K562 (cell line): Measurements from ENCODE around the gene KCNQ4. TPM values are rescaled to one million over a fixed set of nuclear protein-coding genes. Genes with fewer than 3 reads are reported as not detected.

ENCODE experiments used
- ATAC-seq: fragments of 200-7000 bp; cut with Tn5 transposase; 3 replicates; pipeline ENCODE4 v1.9.1; 2020; ENCODE audit warnings: moderate library complexity
- BruUV-seq: library from RNA; stranded (reverse); fragments of 400-500 nt; replicated peaks from 2 replicates; lab custom pipeline; 2021; lab: Mats Ljungman, UMichigan
- CTCF ChIA-PET: fragments of 300-600 bp; formaldehyde crosslinking; extraction: SDS; loops from one replicate; lab custom pipeline; 2021; ENCODE audit warnings: low intra/inter-chr PET ratio; lab: Yijun Ruan, JAX
- POLR2A ChIA-PET: fragments of 300-600, 350-650 bp; sonication (Branson Sonifier 250); formaldehyde crosslinking; extraction: SDS; loops from one replicate; lab custom pipeline; 2021; ENCODE audit warnings: antibody characterized with exemption, inconsistent platforms; lab: Yijun Ruan, JAX
- DNase-seq, 4 experiments: peaks; one replicate each; pipeline versions ENCODE4 v3.0.0 to v3.0.0-alpha.2; 2011 to 2018; ENCODE audit warnings: low spot score in 3 of 4, mixed read lengths in 3 of 4; ENCODE audit errors: extremely low read depth in 1 of 4
- FAIRE-seq: peaks from 2 replicates; lab custom pipeline; 2011; peaks lifted over from hg19 to GRCh38; lab: Jason Lieb, UNC
- H2AFZ ChIP-seq: 2 replicates; pipeline ENCODE4 v1.6.0; 2011; ENCODE audit warnings: low read depth, low read length, control low read depth, inconsistent platforms
- H3K27ac ChIP-seq: fragments of 200-600 bp; 3 replicates; pipeline ENCODE4 v1.8.0; 2011; ENCODE audit warnings: low read depth, mild to moderate bottlenecking, control low read depth, inconsistent platforms, low read length, moderate library complexity, mixed read lengths; ENCODE audit errors: extremely low read depth
- H3K27me3 ChIP-seq, 2 experiments: fragments of 300-600 bp in 1 of 2; 2 replicates in 1 of 2; 3 replicates in 1 of 2; pipeline versions ENCODE4 v1.6.0 to v1.8.0; 2011; ENCODE audit warnings: inconsistent platforms in 2 of 2, low read length in 2 of 2, mild to moderate bottlenecking in 1 of 2, mixed read lengths in 1 of 2, moderate library complexity in 1 of 2; ENCODE audit not compliant: control insufficient read depth in 2 of 2, insufficient read depth in 2 of 2
- H3K36me3 ChIP-seq: fragments of 300-600 bp; 3 replicates; pipeline ENCODE4 v1.8.0; 2011; ENCODE audit warnings: mild to moderate bottlenecking, low read length, inconsistent platforms; ENCODE audit not compliant: control insufficient read depth, insufficient read depth
- H3K4me1 ChIP-seq, 2 experiments: fragments of 200-600 bp in 1 of 2; replicated peaks in 1 of 2; 2 replicates in 1 of 2; 3 replicates in 1 of 2; pipeline versions ENCODE4 v1.5.1 to v1.8.0; 2011; ENCODE audit warnings: inconsistent platforms in 2 of 2, low read length in 2 of 2, mild to moderate bottlenecking in 1 of 2, mixed read lengths in 1 of 2, moderate library complexity in 1 of 2; ENCODE audit not compliant: control insufficient read depth in 2 of 2, insufficient read depth in 2 of 2
- H3K4me2 ChIP-seq: 2 replicates; pipeline ENCODE4 v1.6.1; 2011; ENCODE audit warnings: low read length, control low read depth, inconsistent platforms, mixed read lengths; ENCODE audit not compliant: insufficient read depth
- H3K4me3 ChIP-seq: fragments of 200-600 bp; sonication (generic), shearing (Covaris generic); 2 replicates; pipeline ENCODE4 v1.5.1; 2016; ENCODE audit warnings: control low read depth, inconsistent platforms
- H3K79me2 ChIP-seq: fragments of 200-600 bp; 3 replicates; pipeline ENCODE4 v1.8.0; 2011; ENCODE audit warnings: low read length, inconsistent platforms; ENCODE audit not compliant: control insufficient read depth, insufficient read depth
- H3K9ac ChIP-seq, 2 experiments: 2 replicates each; pipeline versions ENCODE4 v1.6.0 to v1.6.1; 2011; ENCODE audit warnings: low read depth in 2 of 2, low read length in 2 of 2, control low read depth in 1 of 2, inconsistent platforms in 1 of 2, mild to moderate bottlenecking in 1 of 2, mixed read lengths in 1 of 2; ENCODE audit not compliant: insufficient read depth in 1 of 2
- H3K9me1 ChIP-seq: one replicate; pipeline ENCODE4 v1.6.0; 2011; ENCODE audit warnings: inconsistent platforms, mild to moderate bottlenecking, low read length, moderate library complexity; ENCODE audit not compliant: control insufficient read depth, insufficient read depth
- H3K9me3 ChIP-seq: replicated peaks from 2 replicates; pipeline ENCODE4 v1.5.1; 2011; ENCODE audit warnings: low read depth, low read length, inconsistent platforms; ENCODE audit not compliant: control insufficient read depth, insufficient read depth
- H4K20me1 ChIP-seq: replicated peaks from 2 replicates; pipeline ENCODE4 v1.6.1; 2011; ENCODE audit warnings: low read length, inconsistent platforms, mixed read lengths; ENCODE audit not compliant: control insufficient read depth, insufficient read depth
- POLR2A ChIP-seq: fragments of 450-650 bp; conservative IDR thresholded peaks from 2 replicates; pipeline ENCODE4 v1.6.1; 2016
- ZNF316 ChIP-seq: fragments of 450-650 bp; IDR thresholded peaks from 2 replicates; pipeline ENCODE4 v1.6.1; 2016
- WGBS: fragments of 100-300 bp; shearing (Covaris generic); methylation state at CpG from one replicate; pipeline ENCODE4 v1.1.6; 2016; ENCODE audit warnings: low coverage, mixed read lengths; ENCODE audit not compliant: insufficient coverage; ENCODE audit errors: missing lambda C conversion rate; 5-methylcytosine and 5-hydroxymethylcytosine counted together
- in situ Hi-C: fragments of 300-500 bp; cut with MboI; formaldehyde crosslinking; loops from 4 replicates; pipeline ENCODE4 v1.15.0; 2018; ENCODE audit warnings: inconsistent platforms, mixed read lengths
- intact Hi-C: fragments of 100-400 bp; cut with micrococcal nuclease; formaldehyde crosslinking; loops from 2 replicates; pipeline ENCODE4 v1.14.2; 2022
- polyA plus RNA-seq, 8 experiments: library from polyadenylated mRNA; depleted of rRNA in 4 of 8; stranded (reverse) in 5 of 8; unstranded in 3 of 8; fragments of >200 nt; fragmentation: Nextera tagmentation in 2 of 8; fragmentation: Illumina TruSeq in 1 of 8; extraction: Ambion mirVana in 2 of 8; extraction: Trizol in 1 of 8; gene quantifications; 2 replicates each; pipeline versions ENCODE4 v1.2.1 to v1.2.3, GENCODE V29; 2011 to 2014; ENCODE audit warnings: inconsistent platforms in 1 of 8, missing spikeins in 1 of 8
- total RNA-seq, 7 experiments: library from RNA; depleted of rRNA in 6 of 7; stranded (reverse); fragments of >200 nt in 6 of 7; fragmentation: Illumina TruSeq in 2 of 7; extraction: Trizol in 2 of 7; gene quantifications; 2 replicates each; pipeline versions ENCODE4 v1.2.1 to v1.2.3, GENCODE V29; 2011 to 2021; ENCODE audit warnings: low replicate concordance in 1 of 7
- TF ChIP-seq, protein P1 (sequence below), 2 experiments: fragments of 250-450 bp in 1 of 2; fragments of 450-650 bp in 1 of 2; sonication (Bioruptor Pico) in 1 of 2; IDR thresholded peaks; 2 replicates each; pipeline versions ENCODE4 v1.6.1 to v1.8.0; 2016 to 2021; ENCODE audit warnings: mild to moderate bottlenecking in 2 of 2, moderate library complexity in 2 of 2, missing compliant biosample characterization in 1 of 2, missing genetic modification characterization in 1 of 2
- TF ChIP-seq, protein P2 (sequence below): fragments of 450-650 bp; IDR thresholded peaks from 2 replicates; pipeline ENCODE4 v1.6.1; 2016; ENCODE audit warnings: antibody characterized with exemption

KCNQ4 gene
- total and polyA plus RNA-seq, 9 of the 15 experiments (the other 6 are each of a cell fraction or from before 2014, with no cell fraction given) = 0.07 to 4.1 (median 0.79) TPM

DNA sequence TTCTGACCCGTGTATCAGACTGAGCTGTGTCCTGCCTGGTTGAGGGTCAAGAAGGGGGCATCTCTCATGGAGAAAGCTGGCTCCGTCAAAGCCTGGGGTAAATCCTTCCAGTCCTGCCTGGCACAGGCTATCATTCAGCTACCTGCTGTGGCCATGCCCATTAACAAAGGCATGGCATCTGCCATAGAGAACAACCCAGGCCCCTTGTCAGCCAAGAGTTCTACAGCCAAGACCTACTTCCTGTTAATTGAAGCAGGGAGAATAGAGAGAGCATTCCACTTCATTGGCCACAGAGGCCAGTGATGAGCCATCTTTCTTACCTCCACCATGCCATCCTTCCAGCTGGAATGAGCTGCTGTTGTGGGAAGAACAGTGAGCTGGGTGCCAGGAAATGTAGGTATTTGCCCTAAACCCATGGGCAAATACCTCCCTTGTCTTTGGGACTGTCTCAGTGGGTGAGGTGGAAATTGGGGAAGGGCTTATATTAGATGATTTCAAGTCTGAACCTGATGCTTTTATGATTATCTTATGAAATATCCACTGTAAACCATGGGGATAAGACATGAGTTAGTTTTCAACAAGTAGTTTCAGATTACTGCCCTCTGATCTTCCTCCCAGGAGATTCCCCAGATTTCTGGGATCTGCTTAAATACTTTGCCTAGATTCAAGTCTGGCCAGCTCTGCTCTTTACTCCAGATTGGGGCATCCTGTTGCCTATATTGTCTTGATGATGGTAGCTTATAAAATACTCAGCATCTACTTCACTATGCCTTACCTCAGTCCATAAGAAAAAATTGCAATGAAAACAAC, 11.2 kb upstream of the KCNQ4 start:
- Histone ChIP-seq H3K9me1 (no peaks in the 10 kb centered on the region), H3K9ac (no peak overlapping the region), H4K20me1 (no peaks in the 10 kb centered on the region), H3K4me2 (no peak overlapping the region), H3K9me3 (peaks cover 4% of the 10 kb centered on the region; the same call in 1 of the 2 replicates), H3K4me1 (peaks cover 0 to 12% of the 10 kb centered on the region in 2 experiments; a peak in 4 of 5 replicates), H3K36me3 (peaks cover 41% of the 10 kb centered on the region)
- no peak for DNase-seq
- CTCF ChIA-PET = interaction anchor here (3.6 kb wide), 1 partner anchor 77 kb away, joined by 53 read pairs; no protein-coding TSS in a partner anchor
- whole genome bisulfite sequencing = 85% methylated on average over 2 of the region's 2 CpGs
- no TSS peak for BruUV-seq
- TF ChIP-seq, protein P1, sequence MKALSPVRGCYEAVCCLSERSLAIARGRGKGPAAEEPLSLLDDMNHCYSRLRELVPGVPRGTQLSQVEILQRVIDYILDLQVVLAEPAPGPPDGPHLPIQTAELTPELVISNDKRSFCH (CRISPR knock-in tag; IDR thresholded peaks at IDR 0.05) = 0 out of 2 replicates have a peak, but pooled peaks have one; percentile 14
- TF ChIP-seq, protein P1 (tag; IDR thresholded peaks at IDR 0.05) = no peak
- TF ChIP-seq ZNF316 = no peak
- TF ChIP-seq POLR2A = peak; percentile 54
- TF ChIP-seq, protein P2, sequence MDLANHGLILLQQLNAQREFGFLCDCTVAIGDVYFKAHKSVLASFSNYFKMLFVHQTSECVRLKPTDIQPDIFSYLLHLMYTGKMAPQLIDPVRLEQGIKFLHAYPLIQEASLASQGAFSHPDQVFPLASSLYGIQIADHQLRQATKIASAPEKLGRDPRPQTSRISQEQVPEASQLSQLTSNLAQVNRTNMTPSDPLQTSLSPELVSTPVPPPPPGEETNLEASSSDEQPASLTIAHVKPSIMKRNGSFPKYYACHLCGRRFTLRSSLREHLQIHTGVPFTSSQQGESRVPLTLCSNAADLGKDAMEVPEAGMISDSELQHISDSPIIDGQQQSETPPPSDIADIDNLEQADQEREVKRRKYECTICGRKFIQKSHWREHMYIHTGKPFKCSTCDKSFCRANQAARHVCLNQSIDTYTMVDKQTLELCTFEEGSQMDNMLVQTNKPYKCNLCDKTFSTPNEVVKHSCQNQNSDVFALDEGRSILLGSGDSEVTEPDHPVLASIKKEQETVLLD = no peak
- TF ChIP-seq, all 486 proteins: peak for 2
- H3K27ac ChIP-seq = no peak overlapping the region
- no peaks in the 10 kb centered on the region for H3K27me3 ChIP-seq
- no peak overlapping the region for H3K4me3 ChIP-seq
- no peaks in the 10 kb centered on the region for H3K79me2 ChIP-seq
- ATAC-seq = no peak
- POLR2A ChIA-PET = interaction anchor here (0.6 to 1.1 kb wide), 5 partner anchors 10 to 255 kb away, joined by 3 read pairs; no protein-coding TSS in a partner anchor
- in situ Hi-C loops (loop anchor here (5.0 kb wide), 1 partner anchor 180 kb away; no protein-coding TSS in a partner anchor), intact Hi-C loops (no loop called here)
- no peak overlapping the region for H2AFZ ChIP-seq
- no peak for FAIRE-seq
